K562 (cell line): ENCODE results near the gene RPTOR.

Experiments used
- MAX ChIP-seq: sonication (generic); formaldehyde crosslinking; IDR thresholded peaks from 2 replicates; pipeline ENCODE4 v1.9.0; 2022; ENCODE audit warnings: mild to moderate bottlenecking, missing genetic modification reagents
- MXD1 ChIP-seq: fragments of 250-450 bp; sonication (Bioruptor Pico); IDR thresholded peaks from 2 replicates; pipeline ENCODE4 v1.8.0; 2021; ENCODE audit warnings: borderline replicate concordance, mild to moderate bottlenecking, moderate library complexity; ENCODE audit not compliant: poor library complexity, severe bottlenecking
- NFATC3 ChIP-seq: fragments of 450-650 bp; IDR thresholded peaks from 2 replicates; pipeline ENCODE4 v1.6.1; 2017; ENCODE audit warnings: mild to moderate bottlenecking
- YY1 ChIP-seq, 3 experiments: IDR thresholded peaks; 2 replicates each; pipeline ENCODE4 v1.6.1; 2011; ENCODE audit warnings: low read length in 2 of 3, mild to moderate bottlenecking in 2 of 3, moderate library complexity in 2 of 3, borderline replicate concordance in 1 of 3, control low read depth in 1 of 3, low read depth in 1 of 3; ENCODE audit not compliant: insufficient read depth in 3 of 3, insufficient replicate concordance in 2 of 3, control insufficient read depth in 1 of 3, insufficient read length in 1 of 3; ENCODE audit errors: extremely low read depth in 1 of 3
- TF ChIP-seq, protein P1 (sequence below), 2 experiments: fragments of 450-650 bp; formaldehyde crosslinking in 1 of 2; IDR thresholded peaks; 2 replicates each; pipeline versions ENCODE4 v1.4.0 to v1.6.1; 2014 to 2020; ENCODE audit warnings: mild to moderate bottlenecking in 2 of 2, borderline replicate concordance in 1 of 2, low read depth in 1 of 2

- TF ChIP-seq YY1 (IDR thresholded peaks at IDR 0.05; ENCODE audit: borderline replicate concordance in 1 of 3, control insufficient read depth in 1 of 3, extremely low read depth in 1 of 3, insufficient read depth in 3 of 3, insufficient read length in 1 of 3, insufficient replicate concordance in 2 of 3, low read depth in 1 of 3, low read length in 2 of 3) (no peak), MXD1 (CRISPR knock-in tag) (no peak), NFATC3 (no peak), MAX (CRISPR knock-in tag) (no peak)
- TF ChIP-seq, protein P1, sequence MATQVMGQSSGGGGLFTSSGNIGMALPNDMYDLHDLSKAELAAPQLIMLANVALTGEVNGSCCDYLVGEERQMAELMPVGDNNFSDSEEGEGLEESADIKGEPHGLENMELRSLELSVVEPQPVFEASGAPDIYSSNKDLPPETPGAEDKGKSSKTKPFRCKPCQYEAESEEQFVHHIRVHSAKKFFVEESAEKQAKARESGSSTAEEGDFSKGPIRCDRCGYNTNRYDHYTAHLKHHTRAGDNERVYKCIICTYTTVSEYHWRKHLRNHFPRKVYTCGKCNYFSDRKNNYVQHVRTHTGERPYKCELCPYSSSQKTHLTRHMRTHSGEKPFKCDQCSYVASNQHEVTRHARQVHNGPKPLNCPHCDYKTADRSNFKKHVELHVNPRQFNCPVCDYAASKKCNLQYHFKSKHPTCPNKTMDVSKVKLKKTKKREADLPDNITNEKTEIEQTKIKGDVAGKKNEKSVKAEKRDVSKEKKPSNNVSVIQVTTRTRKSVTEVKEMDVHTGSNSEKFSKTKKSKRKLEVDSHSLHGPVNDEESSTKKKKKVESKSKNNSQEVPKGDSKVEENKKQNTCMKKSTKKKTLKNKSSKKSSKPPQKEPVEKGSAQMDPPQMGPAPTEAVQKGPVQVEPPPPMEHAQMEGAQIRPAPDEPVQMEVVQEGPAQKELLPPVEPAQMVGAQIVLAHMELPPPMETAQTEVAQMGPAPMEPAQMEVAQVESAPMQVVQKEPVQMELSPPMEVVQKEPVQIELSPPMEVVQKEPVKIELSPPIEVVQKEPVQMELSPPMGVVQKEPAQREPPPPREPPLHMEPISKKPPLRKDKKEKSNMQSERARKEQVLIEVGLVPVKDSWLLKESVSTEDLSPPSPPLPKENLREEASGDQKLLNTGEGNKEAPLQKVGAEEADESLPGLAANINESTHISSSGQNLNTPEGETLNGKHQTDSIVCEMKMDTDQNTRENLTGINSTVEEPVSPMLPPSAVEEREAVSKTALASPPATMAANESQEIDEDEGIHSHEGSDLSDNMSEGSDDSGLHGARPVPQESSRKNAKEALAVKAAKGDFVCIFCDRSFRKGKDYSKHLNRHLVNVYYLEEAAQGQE (IDR thresholded peaks at IDR 0.05; ENCODE audit: borderline replicate concordance): no peak
- TF ChIP-seq, protein P1 (CRISPR knock-in tag; IDR thresholded peaks at IDR 0.05; ENCODE audit: low read depth): no peak
Measured at GRCh38 chr17:80503921-80504320, 40.7 kb upstream of the RPTOR start.
